H9 (cell line): Measurements from ENCODE around the gene B4GALT1. TPM values are rescaled to one million over a fixed set of nuclear protein-coding genes. Genes with fewer than 3 reads are reported as not detected.

Source experiments
- DNase-seq: peaks from one replicate; pipeline ENCODE4 v3.0.0-alpha.2; 2017
- H2AFZ ChIP-seq: one replicate; pipeline ENCODE4 v1.6.1; 2013; ENCODE audit warnings: mild to moderate bottlenecking, low read length, control low read depth, moderate library complexity
- H2AK5ac ChIP-seq: 2 replicates; pipeline ENCODE4 v1.6.1; 2013; ENCODE audit warnings: low read length, control low read depth, mixed read lengths; ENCODE audit not compliant: insufficient read length
- H2BK120ac ChIP-seq: one replicate; pipeline ENCODE4 v1.6.1; 2013; ENCODE audit warnings: low read depth, mild to moderate bottlenecking, low read length, control low read depth, inconsistent platforms; ENCODE audit not compliant: poor library complexity, severe bottlenecking
- H2BK12ac ChIP-seq: 2 replicates; pipeline ENCODE4 v1.6.1; 2013; ENCODE audit warnings: low read length, control low read depth, mixed read lengths, low read depth; ENCODE audit not compliant: insufficient read length
- H2BK15ac ChIP-seq: 2 replicates; pipeline ENCODE4 v1.6.1; 2013; ENCODE audit warnings: low read depth, low read length, control low read depth
- H2BK20ac ChIP-seq: one replicate; pipeline ENCODE4 v1.6.1; 2013; ENCODE audit warnings: low read depth, mild to moderate bottlenecking, low read length, control low read depth, inconsistent platforms; ENCODE audit not compliant: poor library complexity, severe bottlenecking
- H2BK5ac ChIP-seq: 2 replicates; pipeline ENCODE4 v1.6.1; 2013; ENCODE audit warnings: low read length, control low read depth, mixed read lengths; ENCODE audit not compliant: insufficient read length
- H3K14ac ChIP-seq: 2 replicates; pipeline ENCODE4 v1.6.1; 2013; ENCODE audit warnings: low read length, control low read depth; ENCODE audit not compliant: insufficient read depth
- H3K18ac ChIP-seq: 2 replicates; pipeline ENCODE4 v1.6.1; 2013; ENCODE audit warnings: low read depth, mild to moderate bottlenecking, mixed read lengths, low read length, control low read depth; ENCODE audit not compliant: insufficient read length
- H3K23ac ChIP-seq: 2 replicates; pipeline ENCODE4 v1.6.1; 2013; ENCODE audit warnings: low read length, control low read depth, mixed read lengths, low read depth; ENCODE audit not compliant: insufficient read length
- H3K23me2 ChIP-seq: 2 replicates; pipeline ENCODE4 v1.6.1; 2013; ENCODE audit warnings: low read depth, mild to moderate bottlenecking, mixed read lengths, low read length, control low read depth; ENCODE audit not compliant: insufficient read length, poor library complexity, severe bottlenecking
- H3K27ac ChIP-seq: 2 replicates; pipeline ENCODE4 v1.5.1; 2013; ENCODE audit warnings: low read length, control low read depth, mixed read lengths, low read depth; ENCODE audit not compliant: insufficient read length
- H3K27me3 ChIP-seq: 2 replicates; pipeline ENCODE4 v1.6.1; 2013; ENCODE audit warnings: low read length, control low read depth, inconsistent platforms; ENCODE audit not compliant: insufficient read depth
- H3K4ac ChIP-seq: 2 replicates; pipeline ENCODE4 v1.6.1; 2013; ENCODE audit warnings: low read depth, mild to moderate bottlenecking, control low read depth, inconsistent platforms, low read length, moderate library complexity
- H3K4me1 ChIP-seq: 2 replicates; pipeline ENCODE4 v1.6.1; 2013; ENCODE audit warnings: low read length, control low read depth, inconsistent platforms; ENCODE audit not compliant: insufficient read depth
- H3K4me2 ChIP-seq: 2 replicates; pipeline ENCODE4 v1.6.1; 2013; ENCODE audit warnings: low read length, control low read depth, mixed read lengths; ENCODE audit not compliant: insufficient read length, insufficient read depth
- H3K56ac ChIP-seq: 2 replicates; pipeline ENCODE4 v1.6.1; 2013; ENCODE audit warnings: low read depth, mild to moderate bottlenecking, mixed read lengths, low read length, control low read depth; ENCODE audit not compliant: insufficient read length
- H3K79me1 ChIP-seq: 2 replicates; pipeline ENCODE4 v1.6.1; 2013; ENCODE audit warnings: low read depth, mild to moderate bottlenecking, moderate library complexity, low read length, control low read depth, inconsistent platforms; ENCODE audit not compliant: insufficient read depth, poor library complexity, severe bottlenecking
- H3K79me2 ChIP-seq: 2 replicates; pipeline ENCODE4 v1.6.1; 2013; ENCODE audit warnings: low read length, control low read depth, inconsistent platforms; ENCODE audit not compliant: insufficient read depth
- H3K9ac ChIP-seq: 2 replicates; pipeline ENCODE4 v1.6.1; 2013; ENCODE audit warnings: low read length, control low read depth, mixed read lengths; ENCODE audit not compliant: insufficient read length; ENCODE audit errors: extremely low read depth
- H3K9me3 ChIP-seq: one replicate; pipeline ENCODE4 v1.6.1; 2013; ENCODE audit warnings: low read depth, low read length, inconsistent platforms; ENCODE audit not compliant: control insufficient read depth
- H3T11ph ChIP-seq: one replicate; pipeline ENCODE4 v1.6.1; 2013; ENCODE audit warnings: mild to moderate bottlenecking, low read length, control low read depth, inconsistent platforms
- H4K20me1 ChIP-seq: one replicate; pipeline ENCODE4 v1.6.1; 2013; ENCODE audit not compliant: control insufficient read depth, insufficient read length, insufficient read depth
- H4K5ac ChIP-seq: 2 replicates; pipeline ENCODE4 v1.6.1; 2013; ENCODE audit warnings: low read depth, mild to moderate bottlenecking, mixed read lengths, low read length, control low read depth; ENCODE audit not compliant: insufficient read length
- H4K8ac ChIP-seq: replicated peaks from 2 replicates; pipeline ENCODE4 v1.6.1; 2013; ENCODE audit warnings: low read length, control low read depth, mixed read lengths, low read depth; ENCODE audit not compliant: insufficient read length
- H4K91ac ChIP-seq: 2 replicates; pipeline ENCODE4 v1.6.1; 2013; ENCODE audit warnings: low read depth, mild to moderate bottlenecking, moderate library complexity, mixed read lengths, low read length, control low read depth; ENCODE audit not compliant: insufficient read length
- H3K27ac Mint-ChIP-seq, 3 experiments: 2 replicates in 2 of 3; 3 replicates in 1 of 3; pipeline ENCODE4 v1.8.0; 2020 to 2021; ENCODE audit warnings: mixed read lengths in 3 of 3, mild to moderate bottlenecking in 1 of 3, moderate library complexity in 1 of 3
- H3K27me3 Mint-ChIP-seq: 2 replicates; pipeline ENCODE4 v1.8.0; 2021; ENCODE audit warnings: low read depth, mild to moderate bottlenecking, moderate library complexity, mixed read lengths
- H3K36me3 Mint-ChIP-seq, 3 experiments: 2 replicates in 2 of 3; 3 replicates in 1 of 3; pipeline ENCODE4 v1.8.0; 2020 to 2021; ENCODE audit warnings: low read depth in 3 of 3, mixed read lengths in 3 of 3; ENCODE audit not compliant: insufficient read depth in 1 of 3
- H3K4me1 Mint-ChIP-seq, 2 experiments: 2 replicates each; pipeline ENCODE4 v1.8.0; 2020; ENCODE audit warnings: mixed read lengths in 2 of 2
- H3K4me3 Mint-ChIP-seq, 2 experiments: 2 replicates in 1 of 2; 3 replicates in 1 of 2; pipeline ENCODE4 v1.8.0; 2020 to 2021; ENCODE audit warnings: mild to moderate bottlenecking in 2 of 2, mixed read lengths in 2 of 2, moderate library complexity in 1 of 2
- H3K9me3 Mint-ChIP-seq, 2 experiments: 2 replicates in 1 of 2; 3 replicates in 1 of 2; pipeline ENCODE4 v1.8.0; 2020; ENCODE audit warnings: mild to moderate bottlenecking in 2 of 2, mixed read lengths in 2 of 2, moderate library complexity in 1 of 2
- CTCF ChIP-seq: fragments of 200-600 bp; sonication (generic); conservative IDR thresholded peaks from 3 replicates; pipeline ENCODE4 v1.8.0; 2021; ENCODE audit warnings: antibody characterized with exemption, mild to moderate bottlenecking
- WGBS: extraction: QIAGEN DNeasy Blood & Tissue Kit; methylation state at CpG from one replicate; pipeline ENCODE4 v1.1.7; 2013; ENCODE audit warnings: missing lambda C conversion rate, low lambda C conversion rate, mixed read lengths; ENCODE audit not compliant: insufficient read length; ENCODE audit errors: extremely low coverage; 5-methylcytosine and 5-hydroxymethylcytosine counted together
- total RNA-seq: library from RNA; stranded (reverse); gene quantifications from 2 replicates; pipeline ENCODE4 v1.2.1, GENCODE V29; 2021

The B4GALT1 gene
- total RNA-seq, 1 experiment from 2014 or later, result 15.3 TPM

- Mint-ChIP-seq H3K36me3 (peaks cover 12 to 17% (median 15%) of the 10 kb centered on the region in 3 experiments; a peak in 6 of 7 replicates), H3K4me1 (peaks cover 12 to 20% of the 10 kb centered on the region in 2 experiments), H3K27ac (no peak overlapping the region), H3K27me3 (no peaks in the 10 kb centered on the region; the same call in none of the 2 replicates), H3K9me3 (no peaks in the 10 kb centered on the region), H3K4me3 (no peak overlapping the region)
- Histone ChIP-seq H4K5ac (no peak overlapping the region), H3K4me2 (no peak overlapping the region), H2BK15ac (no peak overlapping the region), H4K91ac (no peak overlapping the region), H3K27me3 (no peaks in the 10 kb centered on the region), H3K79me1 (no peaks in the 10 kb centered on the region), H2AFZ (no peak overlapping the region), H3K27ac (no peak overlapping the region), H3K23me2 (no peaks in the 10 kb centered on the region), H3K23ac (no peak overlapping the region), H3K56ac (no peak overlapping the region), H3T11ph (no peak overlapping the region), H2BK12ac (no peak overlapping the region), H3K79me2 (no peaks in the 10 kb centered on the region), H2AK5ac (no peak overlapping the region), H3K4me1 (no peaks in the 10 kb centered on the region), H4K8ac (no peak overlapping the region), H3K9me3 (no peaks in the 10 kb centered on the region), H3K14ac (no peak overlapping the region), H4K20me1 (no peaks in the 10 kb centered on the region), H3K4ac (no peak overlapping the region), H3K18ac (no peak overlapping the region), H2BK120ac (no peak overlapping the region), H3K9ac (no peak overlapping the region), H2BK5ac (no peak overlapping the region), H2BK20ac (no peak overlapping the region)
- WGBS, result no CpG with 5 or more reads among the region's 3 CpGs
- no peak for DNase-seq
- TF ChIP-seq CTCF, result no peak
Measured at GRCh38 chr9:33125461-33125860, 41.7 kb downstream of the B4GALT1 start.
